Retina (tissue), 1 donor: Measurements from ENCODE around the gene MAPKAPK2.

Source experiments
- DNase-seq: peaks from one replicate; pipeline ENCODE4 v3.0.0-alpha.2; 2016

The MAPKAPK2 gene

DNA sequence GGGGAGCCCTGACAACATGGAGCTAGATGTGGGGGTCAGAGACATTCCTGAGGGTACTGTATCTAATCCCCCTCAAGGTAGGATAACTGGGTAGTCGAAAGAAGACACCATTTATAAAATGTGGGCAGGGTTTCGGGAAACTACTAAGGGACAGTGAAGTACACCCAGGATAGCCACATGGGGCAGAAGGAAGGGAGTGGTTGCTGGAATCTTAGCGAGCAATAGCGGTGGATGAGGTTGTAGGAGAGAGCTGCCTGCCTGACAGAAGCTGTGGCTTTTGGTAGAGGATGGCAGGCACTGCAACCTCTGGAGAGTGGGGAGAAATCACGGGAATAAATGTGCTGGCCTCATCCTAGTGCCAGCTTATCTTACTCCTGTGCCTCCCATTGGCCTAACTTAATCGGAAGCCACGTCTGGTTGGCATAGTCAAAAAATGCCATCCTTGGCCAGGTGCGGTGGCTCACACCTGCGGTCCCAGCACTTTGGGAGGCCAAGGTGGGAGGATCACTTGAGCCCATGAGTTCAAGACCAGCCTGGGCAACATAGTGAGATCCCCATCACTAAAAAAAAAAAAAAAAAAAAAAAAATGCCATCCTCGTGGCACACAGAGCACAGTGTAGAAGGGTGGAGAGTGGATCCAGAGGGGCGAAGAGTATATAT is 23.4 kb upstream of the MAPKAPK2 start:
- no peak for DNase-seq

DNA sequence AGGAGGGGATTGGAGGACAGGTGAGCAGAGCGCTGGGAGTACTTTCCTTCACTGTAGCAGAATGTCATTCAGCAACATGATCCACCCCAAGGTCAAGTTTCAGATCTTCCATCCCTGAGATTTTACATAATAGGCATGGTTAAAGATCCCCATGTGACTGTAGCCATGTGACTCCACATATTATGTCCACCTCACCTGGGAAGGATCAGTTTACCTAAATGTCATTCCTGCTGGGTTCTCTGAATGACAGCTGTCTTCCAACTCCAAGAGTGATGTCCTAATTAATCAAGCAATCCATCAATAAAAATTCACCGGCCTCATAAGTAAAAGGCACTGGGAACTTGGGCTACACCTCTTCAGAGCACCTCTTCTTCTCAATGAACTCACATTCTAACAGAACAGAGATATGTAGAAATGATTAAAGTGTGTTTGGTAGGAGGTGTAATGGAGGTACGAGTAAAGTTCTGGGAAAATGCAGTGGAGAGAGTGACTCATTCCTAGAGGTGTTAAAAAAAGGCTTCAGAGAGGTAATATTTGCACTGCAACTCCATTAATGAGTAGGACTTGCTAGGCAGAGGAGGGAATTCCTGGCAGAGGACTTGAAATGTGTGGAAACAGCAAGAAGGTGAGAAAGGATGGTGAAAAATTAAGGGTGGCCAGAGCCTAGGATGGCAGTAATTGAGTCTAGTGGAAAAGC is 22.2 kb upstream of the MAPKAPK2 start:
- DNase-seq = no peak

DNA sequence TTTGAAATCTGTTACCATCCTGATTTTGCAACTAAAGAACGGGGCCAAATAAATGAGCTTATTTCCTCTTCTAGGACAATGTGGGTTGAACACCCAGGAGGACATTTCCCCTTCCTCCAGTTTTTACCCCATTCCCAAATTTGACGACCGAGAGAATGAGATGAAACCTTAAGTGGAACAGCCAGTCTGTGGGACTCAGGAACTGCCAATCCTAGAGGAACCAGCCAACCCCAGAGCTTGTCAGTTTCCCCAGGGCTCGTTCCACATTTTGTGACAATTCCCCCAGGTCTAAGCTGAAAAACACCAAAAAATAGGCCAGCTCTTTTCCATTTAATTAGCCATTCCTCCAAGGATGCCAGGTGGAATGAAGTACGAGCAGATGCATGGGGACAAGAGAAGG is 21.3 kb upstream of the MAPKAPK2 start:
- DNase-seq = no peak

DNA sequence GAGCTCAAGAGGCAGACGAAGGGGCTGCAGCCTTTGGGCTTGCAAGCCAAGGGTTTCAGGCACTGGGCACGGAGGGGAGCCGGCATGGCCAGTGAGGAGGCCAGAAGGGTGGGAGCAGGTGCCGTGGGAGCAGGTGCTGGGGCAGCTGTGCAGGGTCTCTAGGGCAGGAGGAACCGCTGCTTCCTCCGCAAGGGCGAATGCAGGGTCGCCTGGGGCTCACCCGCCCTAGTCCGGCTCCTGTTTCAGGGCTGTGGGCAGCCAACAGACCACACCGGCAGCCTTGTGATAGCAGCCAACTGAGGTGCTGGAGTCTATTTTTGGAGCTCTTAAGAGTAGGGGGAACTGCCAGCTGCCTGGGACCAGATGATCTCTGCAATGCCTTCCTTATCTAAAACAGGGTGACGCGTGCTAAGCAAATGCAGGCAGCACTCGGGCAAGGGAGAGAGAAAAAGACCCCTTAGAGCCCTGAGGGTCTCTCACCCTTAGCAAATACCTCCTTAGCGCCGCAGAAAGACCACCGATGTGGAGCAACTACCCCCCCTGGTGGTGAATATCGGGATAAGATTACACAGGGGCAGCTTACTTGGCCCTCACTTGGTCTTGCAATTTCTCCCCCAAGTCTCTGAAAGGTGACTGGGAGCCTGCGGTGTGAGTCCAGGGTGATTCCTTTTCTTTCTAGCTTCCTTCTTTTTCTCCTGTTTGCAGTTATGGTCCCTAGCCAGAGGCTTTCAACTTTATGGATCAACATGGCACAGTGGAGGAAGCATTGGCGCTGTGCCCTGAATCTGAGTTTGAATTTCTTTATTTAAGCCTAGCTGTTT is 20.7 kb upstream of the MAPKAPK2 start:
- peak; percentile 90 for DNase-seq

DNA sequence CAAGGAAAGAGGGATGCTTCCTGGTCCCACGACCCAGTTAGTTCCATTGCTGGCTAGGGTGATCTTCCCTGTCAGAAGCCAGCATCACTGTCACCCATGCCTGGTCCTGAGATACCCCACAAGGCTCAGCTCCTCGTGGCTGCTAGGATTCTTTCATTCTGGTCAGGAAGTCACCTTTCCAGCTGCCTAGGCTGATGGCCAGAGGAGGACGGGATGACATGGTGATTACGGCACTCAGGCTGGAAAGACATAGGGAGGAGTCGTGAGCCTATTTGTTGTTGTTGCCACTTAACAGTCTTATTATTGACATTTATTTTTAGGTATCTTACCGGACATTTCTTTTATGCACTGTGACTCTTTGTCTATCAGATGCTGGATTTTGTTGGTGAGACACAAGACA is 20.0 kb upstream of the MAPKAPK2 start:
- DNase-seq = no peak

DNA sequence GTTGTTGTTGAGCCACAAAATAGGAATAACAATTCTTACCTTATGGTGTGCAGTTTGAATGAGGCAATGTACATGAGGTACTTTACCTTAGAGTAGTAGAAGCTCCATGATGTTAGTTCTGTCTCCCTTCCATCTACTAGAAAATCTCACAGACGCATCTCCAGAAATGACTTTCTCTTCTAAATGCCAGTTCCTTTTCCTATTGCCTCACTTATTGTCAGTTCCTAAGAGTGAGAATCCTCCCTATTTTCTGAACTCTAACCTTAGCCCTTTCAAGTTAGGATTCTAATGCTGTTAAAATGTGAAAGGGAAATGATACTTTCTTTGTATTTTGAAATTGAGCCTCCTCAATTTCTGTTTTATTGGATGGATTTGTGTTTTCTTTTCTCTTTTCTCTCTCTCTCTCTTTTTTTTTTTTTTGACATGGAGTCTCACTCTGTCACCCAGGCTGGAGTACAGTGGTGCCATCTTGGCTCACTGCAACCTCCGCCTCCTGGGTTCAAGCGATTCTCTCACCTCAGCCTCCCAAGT is 18.6 kb upstream of the MAPKAPK2 start:
- no peak for DNase-seq

DNA sequence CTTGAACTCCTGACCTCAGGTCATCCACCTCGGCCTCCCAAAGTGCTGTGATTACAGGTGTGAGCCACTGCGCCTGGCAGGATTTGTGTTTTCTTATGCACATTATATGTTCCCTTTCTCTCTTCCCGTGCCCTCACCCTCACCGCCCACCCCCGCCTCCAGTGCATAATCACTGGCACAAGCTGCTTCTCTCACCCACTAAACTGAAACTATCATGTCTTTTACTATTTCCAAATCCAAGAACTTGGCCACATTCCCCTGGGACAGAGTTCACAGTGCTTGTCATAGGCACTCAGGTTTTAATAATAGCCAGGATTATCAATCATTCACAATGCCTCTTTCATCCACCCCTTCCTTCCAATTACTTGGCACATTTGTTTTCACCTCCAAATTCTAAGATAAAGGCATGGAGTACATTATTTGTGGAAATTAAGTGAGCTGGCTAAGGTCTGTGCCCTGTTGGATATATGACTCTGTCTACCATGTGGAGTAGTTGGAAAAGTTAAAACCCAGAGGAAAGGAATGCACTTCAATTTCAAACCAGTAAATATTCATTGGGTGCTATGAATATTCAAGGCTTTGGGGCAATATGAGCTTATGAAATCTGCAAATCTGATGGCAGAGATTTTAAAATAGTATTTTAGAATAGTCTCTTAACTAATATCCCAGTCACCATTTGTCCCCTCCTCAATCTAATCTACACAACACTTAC is 17.6 kb upstream of the MAPKAPK2 start:
- DNase-seq = no peak

DNA sequence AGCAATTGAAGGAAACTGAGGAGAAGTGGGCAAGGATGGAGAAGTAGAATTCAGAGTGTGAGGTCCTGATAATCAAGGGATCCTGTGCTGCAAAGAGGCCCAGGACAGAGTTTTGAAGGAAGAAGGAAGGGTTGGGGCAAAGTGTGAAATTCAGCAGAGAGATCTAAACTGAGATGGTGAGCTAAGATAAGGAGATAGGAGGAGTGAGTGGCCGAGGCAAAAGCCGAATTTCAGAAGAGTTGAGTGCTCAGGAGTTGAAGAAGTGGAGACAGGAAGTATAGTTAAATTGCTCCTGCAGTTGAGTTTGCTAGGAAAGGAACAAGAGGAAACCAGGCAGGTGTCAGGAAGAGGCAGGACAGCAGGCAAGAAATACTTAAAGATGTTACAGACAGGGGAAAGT is 16.4 kb upstream of the MAPKAPK2 start:
- no peak for DNase-seq

DNA sequence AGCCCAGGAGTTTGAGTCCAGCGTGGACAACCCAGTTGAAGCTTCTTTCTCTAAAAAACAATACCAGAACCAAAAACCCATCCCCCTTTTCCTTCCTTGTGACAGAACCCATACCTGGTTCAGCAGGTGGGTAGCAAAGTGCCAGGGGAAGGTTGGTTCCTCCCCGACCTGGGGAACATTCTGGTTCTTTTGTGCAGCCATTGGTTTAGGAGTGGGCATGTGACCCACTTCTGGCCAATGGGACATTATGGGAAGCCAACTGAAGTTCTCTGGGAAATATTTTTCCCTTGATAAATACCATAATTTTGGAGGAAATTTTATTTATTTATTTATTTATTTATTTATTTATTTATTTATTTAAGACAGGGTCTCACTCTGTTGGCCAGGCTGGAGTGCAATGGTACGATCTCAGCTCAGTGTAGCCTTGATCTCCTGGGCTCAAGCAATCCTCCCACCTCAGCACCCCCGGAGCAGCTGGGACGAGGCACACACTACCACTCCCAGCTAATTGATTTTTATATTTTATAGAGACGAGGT is 15.8 kb upstream of the MAPKAPK2 start:
- no peak for DNase-seq

DNA sequence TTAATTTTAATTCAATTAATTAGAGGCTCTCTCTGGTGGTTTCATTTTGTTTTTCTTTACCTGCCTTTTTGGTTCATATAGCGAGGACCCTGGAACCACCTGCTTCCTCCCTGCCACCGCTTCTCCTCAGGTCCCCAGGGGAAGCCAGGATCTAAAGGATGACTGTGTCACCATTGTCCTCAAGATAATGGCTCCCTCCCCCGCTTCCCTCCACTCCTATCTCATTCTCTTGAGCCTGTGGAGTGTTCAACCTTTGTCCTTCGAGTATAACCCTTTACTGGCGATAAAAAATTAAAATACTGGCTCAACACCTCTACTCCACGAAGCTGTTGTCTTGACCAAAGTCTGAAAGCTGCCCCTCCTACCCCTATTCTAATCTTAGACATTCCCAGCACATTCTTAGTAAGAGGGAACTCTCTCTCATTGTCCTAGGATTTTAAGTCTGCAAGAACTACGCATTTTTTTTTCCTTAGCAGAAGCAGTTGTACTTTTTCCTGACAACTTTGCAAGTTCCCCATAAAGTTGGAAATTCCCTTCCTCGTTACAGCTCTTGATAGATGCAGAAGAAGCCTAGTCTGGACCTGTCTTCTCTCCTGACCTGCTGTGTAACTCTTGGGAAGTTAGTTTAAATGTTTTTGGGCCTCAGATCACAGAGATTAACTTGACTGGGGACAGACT is 12.6 kb upstream of the MAPKAPK2 start:
- no peak for DNase-seq

DNA sequence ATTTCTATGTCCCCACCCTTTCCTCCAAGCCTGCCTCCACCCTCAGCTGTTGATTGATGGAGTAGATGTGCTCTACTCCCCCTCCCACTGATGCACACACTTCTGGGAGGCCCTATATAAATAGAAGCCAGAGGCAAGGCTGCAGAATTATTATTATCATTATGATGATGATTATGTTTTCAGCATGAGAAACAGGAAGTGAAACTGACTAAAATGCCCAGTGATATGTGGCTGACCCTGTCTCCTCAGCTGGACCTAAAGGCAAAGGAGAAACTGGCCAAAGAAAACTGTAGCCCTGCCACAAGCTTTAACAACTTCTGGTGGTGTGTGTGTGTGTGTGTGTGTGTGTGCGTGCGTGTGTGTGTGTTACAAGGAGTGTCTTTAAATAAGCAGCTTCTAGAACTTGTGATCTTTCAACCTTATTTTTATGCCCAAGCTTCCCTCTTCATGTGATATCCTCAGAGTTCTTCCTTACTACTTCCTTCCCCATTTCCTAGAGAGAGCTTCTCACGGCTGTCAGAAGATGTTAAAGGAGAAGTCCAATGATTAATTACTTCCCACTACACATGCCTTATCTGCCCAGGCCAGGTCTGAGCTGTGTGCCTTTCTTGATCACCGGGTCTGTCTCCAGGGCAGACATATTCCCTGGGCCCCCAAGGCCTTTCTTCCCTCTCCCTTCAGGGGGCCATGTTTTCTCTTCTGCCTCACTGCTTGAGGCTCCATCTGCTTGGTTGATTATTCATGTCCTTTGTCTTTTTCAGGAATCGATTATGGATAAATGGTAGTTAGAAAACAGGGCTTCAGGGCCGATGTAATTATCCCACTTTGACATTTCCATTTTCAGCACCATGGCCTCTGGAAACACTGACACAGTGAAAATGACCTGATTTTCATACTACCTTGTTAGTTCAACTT is 11.6 kb upstream of the MAPKAPK2 start:
- DNase-seq = peak; percentile 77

DNA sequence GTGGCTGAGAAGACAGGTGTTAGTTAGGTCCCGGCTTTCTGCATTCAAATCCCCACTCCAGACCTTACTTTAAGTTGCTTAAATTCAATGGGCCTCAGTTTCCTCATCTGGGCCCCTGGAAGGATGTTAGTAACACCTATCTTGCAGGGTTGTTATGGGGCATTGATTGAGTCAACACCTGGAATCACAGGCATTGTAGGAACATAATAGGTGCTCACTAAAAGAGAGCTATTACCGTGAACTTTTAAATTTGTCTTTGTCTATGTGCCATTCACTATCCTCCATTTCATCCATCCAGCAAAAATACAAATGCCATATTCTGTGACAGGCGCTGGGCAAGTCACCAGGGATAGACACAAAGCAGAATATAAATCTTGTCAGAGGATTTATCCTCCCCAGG is 10.5 kb upstream of the MAPKAPK2 start:
- DNase-seq = no peak

DNA sequence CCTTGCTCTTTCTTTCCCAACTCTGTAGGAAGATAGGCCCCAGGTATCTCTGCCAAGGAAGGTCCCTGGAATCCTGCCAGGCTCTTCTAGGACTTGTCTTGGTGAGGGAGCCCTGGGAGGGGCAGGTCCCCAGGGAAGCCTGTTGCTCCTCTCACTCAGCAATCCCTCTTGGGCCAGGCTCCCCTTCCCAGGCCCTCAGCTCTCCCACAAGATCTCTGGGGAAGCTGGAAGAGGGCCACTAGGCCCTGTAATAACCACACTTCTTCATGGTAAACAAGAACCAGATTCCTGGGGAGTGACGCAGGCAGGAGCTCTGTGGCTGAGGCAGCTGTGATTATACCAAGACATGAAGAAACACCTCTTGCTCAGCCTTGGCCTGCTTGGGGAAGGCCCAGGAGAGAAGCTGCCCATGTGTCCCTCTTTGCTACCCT is 9.9 kb upstream of the MAPKAPK2 start:
- no peak for DNase-seq

DNA sequence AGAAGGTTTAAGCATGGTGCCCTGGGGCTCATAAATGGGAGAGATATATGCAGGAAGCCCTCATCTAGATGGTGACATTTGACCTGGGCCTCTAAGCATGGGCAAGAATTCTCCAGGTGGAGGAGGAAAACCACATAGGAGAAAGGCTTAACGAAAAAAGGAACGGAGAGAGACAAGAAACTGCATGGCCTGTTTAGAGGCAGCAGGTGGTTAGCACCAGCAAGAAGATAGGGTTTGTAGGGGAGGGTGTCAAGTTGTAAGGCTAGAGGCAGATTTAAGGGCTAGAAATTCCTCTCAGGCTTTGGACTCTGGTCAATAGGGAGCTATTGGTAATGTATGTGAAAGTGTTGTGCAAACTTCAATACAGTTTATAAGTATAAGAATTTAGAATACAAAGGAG is 8.2 kb upstream of the MAPKAPK2 start:
- DNase-seq = no peak

DNA sequence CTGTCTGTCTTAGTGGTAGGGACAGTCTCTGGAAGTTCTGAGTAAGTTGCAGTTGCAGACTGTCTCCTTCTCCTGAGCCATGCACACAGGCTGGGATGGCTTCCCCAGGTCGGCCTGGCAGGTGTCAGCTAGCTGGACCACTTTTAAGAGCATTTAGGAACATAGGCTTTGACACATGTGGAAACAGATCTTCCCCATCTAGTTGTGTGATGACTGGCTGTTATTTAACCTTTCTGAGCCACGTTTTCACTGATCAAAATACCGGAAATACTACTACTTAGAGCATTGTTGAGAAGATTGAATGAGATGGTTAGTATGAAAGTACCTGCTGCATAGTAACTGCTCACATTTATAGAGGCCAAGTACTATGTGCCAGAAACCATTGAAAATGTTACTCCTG is 6.2 kb upstream of the MAPKAPK2 start:
- DNase-seq = no peak

DNA sequence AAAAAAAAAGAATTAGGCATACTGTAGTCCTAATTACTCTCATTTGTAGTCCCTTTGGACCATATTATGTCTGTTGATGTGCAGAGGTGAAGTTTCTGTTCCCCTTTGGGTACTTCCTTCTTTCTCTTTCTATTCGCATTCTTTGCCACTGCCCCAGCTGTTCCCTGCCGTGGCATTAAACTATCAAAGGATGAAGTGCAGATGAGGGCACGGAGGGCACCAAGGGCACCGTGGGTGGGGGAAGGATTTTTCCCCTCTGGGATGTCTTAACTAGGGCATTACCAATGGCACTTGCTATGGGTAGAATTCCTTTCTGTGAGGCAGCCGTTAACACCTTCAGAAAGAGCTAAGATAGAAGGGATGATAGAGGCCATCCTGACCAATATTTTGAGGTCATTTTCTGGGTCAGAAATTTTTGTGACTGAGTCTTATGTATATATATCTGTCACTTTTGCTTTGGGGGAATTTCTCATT is 4.9 kb upstream of the MAPKAPK2 start:
- DNase-seq = no peak

DNA sequence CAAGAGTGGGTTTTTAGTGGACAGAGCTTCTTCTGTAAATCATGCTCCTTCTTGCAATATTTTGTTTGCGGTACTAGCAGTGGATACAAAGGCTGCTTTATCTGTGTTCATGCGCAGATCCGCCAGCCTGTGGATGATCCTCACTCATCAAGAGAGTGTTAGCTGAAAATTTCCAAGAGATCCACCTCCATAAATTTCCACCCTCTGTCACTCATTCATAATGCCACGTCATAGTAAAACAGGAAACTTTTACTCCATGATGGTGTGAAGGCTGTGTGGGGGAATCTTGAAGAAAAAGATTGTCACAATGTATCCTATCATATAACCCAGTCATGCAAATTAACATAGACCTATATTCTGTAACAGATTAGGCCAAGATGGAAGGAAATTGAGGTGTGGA is 4.4 kb upstream of the MAPKAPK2 start:
- DNase-seq = no peak

DNA sequence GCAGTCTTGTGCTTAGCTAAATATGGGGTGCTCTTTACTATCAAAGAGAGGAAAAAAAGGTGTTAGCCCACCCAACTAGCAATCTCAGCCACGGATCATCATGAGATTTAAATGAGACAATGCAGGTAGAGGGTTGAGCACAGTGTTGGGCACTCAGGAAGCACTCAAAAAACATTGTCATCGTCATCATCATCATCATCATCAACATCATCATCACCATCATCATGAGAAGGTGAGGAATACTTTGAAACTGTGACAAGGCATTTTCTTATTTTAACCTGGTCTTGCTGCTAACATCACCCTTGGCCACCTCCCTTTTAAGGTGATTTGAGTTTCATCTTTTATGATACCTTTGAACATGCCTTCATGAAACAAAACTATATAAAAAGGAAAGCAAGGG is 3.3 kb upstream of the MAPKAPK2 start:
- no peak for DNase-seq

DNA sequence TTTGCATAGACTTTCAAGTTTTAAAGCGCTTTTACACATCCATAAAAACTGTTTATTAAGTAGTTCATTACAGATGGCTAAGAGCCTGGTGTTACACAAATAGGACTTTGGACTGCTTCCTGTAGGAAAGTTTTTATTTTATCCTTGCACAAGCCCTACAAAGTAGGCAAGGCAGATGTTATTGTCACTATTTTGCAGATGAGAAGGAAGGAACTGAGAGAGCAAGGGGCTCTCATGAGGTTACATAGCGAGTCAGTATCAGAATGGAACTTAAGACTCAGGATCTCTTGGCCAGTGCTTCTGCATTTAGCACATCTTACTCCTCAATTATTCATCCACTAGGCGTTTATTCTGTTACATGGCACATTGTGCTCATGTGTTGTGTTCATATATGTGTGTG is 2.6 kb upstream of the MAPKAPK2 start:
- no peak for DNase-seq

DNA sequence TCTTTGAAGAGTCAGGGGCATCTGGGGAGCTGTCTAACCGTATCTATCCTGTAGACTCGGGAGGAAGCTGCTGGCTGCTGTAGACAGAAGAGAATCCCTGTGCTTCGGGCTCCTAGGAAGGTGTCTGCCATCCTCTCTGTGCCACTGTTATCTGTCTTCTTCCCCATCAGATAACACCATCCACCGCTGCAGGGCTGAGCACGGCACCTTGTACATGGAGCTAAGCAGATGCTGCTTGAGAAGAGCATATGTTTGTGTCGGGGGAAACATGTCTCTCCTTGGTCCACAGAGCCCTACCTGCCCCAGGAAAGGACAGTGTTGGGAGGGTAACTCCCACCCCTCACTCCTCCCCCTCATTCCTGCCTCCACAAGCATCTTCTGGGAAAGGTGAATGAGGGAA is 1.4 kb upstream of the MAPKAPK2 start:
- DNase-seq = no peak

DNA sequence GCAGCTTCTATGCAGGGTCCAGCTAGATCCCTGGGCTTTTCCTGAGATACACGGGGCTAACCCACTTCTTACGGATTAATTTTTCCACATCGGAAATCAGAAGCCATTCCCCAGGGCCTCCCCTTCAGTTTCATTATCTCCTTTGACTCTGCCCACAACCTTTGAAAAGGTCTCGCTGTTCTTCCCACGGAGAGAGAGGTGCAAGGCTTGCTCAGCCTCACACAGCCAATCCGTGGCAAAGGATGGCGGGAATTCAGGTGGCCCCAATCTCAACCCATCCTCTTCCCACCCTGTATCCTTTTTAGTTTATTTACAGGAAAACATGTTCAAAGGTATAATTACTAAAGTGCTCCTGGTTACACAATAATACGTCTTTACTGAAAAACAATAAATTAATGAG is 702 bp upstream of the MAPKAPK2 start:
- no peak for DNase-seq
